Measurements from ENCODE around the gene SATL1. TPM values are rescaled to one million over a fixed set of nuclear protein-coding genes. Genes with fewer than 3 reads are reported as not detected.
A peak's percentile ranks its signal among the peaks of the same experiment; 100 is the strongest.
"Not testable (repeated sequence)": the region's sequence is repeated elsewhere in the genome, so short reads cannot be mapped to it uniquely, and the experiment has no call there.

Gene SATL1
- total and polyA plus RNA-seq, 4 donors = 0.05 TPM; not detected in 3

DNA sequence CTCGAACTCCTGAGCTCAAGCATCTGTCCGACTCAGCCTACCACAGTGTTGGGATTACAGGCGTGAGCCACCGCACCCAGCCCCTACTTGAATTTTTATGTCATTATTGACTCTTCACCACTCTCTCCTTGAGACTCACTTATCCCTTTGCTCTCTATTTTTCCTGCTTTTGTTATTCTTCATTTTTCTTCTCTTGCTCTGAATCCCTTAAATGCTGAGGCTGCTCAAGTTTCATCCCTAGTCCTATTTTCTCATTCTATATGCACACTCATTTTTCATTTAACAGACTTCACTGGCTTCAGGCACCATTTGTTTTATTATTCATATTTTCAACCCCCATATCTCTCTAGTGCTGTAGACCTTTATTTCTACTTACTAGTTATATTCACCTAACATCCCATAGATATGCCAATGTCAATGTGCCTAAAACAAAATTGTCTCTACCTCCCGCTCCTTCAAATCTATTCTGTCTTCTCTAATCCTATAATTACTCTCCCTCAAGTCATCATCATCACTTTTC is 154.2 kb downstream of the SATL1 start:
- H3K9me3 ChIP-seq (ENCODE audit: control insufficient read depth in 4 of 4, low read length in 3 of 4) = no peaks in the 10 kb centered on the region
- H3K4me3 ChIP-seq (ENCODE audit: low read depth in 1 of 3, low read length in 3 of 3) = no peak overlapping the region
- H3K9ac ChIP-seq (ENCODE audit: low read depth in 1 of 2, low read length in 2 of 2) = no peak overlapping the region
- H3K27ac ChIP-seq (ENCODE audit: low read depth in 1 of 2, low read length in 2 of 2) = no peak overlapping the region
- H3K4me1 ChIP-seq (ENCODE audit: control insufficient read depth in 4 of 4, insufficient read depth in 4 of 4, low read length in 3 of 4) = no peaks in the 10 kb centered on the region
- no peak for DNase-seq (ENCODE audit: low spot score)
- 97% methylated on average over 5 of the region's 5 CpGs for whole genome bisulfite sequencing
- H3K36me3 ChIP-seq (ENCODE audit: control insufficient read depth in 4 of 4, insufficient read depth in 3 of 4, low read depth in 1 of 4, low read length in 3 of 4) = peaks cover 0 to 10% (median 4%) of the 10 kb centered on the region in 4 donors
- no peaks in the 10 kb centered on the region for H3K27me3 ChIP-seq (ENCODE audit: control insufficient read depth in 4 of 4, insufficient read depth in 4 of 4, low read length in 3 of 4)
- no peak for TF ChIP-seq EGR1 (IDR thresholded peaks at IDR 0.05; ENCODE audit: low read depth in 2 of 2)
- TF ChIP-seq, protein P1, sequence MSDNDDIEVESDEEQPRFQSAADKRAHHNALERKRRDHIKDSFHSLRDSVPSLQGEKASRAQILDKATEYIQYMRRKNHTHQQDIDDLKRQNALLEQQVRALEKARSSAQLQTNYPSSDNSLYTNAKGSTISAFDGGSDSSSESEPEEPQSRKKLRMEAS (IDR thresholded peaks at IDR 0.05) = no peak
- no peak for TF ChIP-seq RXRA (IDR thresholded peaks at IDR 0.05)
- TF ChIP-seq, protein P2, sequence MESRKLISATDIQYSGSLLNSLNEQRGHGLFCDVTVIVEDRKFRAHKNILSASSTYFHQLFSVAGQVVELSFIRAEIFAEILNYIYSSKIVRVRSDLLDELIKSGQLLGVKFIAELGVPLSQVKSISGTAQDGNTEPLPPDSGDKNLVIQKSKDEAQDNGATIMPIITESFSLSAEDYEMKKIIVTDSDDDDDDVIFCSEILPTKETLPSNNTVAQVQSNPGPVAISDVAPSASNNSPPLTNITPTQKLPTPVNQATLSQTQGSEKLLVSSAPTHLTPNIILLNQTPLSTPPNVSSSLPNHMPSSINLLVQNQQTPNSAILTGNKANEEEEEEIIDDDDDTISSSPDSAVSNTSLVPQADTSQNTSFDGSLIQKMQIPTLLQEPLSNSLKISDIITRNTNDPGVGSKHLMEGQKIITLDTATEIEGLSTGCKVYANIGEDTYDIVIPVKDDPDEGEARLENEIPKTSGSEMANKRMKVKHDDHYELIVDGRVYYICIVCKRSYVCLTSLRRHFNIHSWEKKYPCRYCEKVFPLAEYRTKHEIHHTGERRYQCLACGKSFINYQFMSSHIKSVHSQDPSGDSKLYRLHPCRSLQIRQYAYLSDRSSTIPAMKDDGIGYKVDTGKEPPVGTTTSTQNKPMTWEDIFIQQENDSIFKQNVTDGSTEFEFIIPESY (IDR thresholded peaks at IDR 0.05) = no peak
- no peak for TF ChIP-seq FOXA1 (IDR thresholded peaks at IDR 0.05)
- no peak for TF ChIP-seq YY1 (IDR thresholded peaks at IDR 0.05)
- no peak for TF ChIP-seq TAF1 (conservative IDR thresholded peaks at IDR 0.05)

- Histone ChIP-seq H3K9me3 (ENCODE audit: control insufficient read depth in 4 of 4, low read length in 3 of 4) (no peaks in the 10 kb centered on the region), H3K4me3 (ENCODE audit: low read depth in 1 of 3, low read length in 3 of 3) (no peak overlapping the region), H3K4me1 (ENCODE audit: control insufficient read depth in 4 of 4, insufficient read depth in 4 of 4, low read length in 3 of 4) (no peaks in the 10 kb centered on the region), H3K27ac (ENCODE audit: low read depth in 1 of 2, low read length in 2 of 2) (no peak overlapping the region), H3K36me3 (ENCODE audit: control insufficient read depth in 4 of 4, insufficient read depth in 3 of 4, low read depth in 1 of 4, low read length in 3 of 4) (peaks cover 0 to 5% (median 2%) of the 10 kb centered on the region in 4 donors), H3K27me3 (ENCODE audit: control insufficient read depth in 4 of 4, insufficient read depth in 4 of 4, low read length in 3 of 4) (no peaks in the 10 kb centered on the region), H3K9ac (ENCODE audit: low read depth in 1 of 2, low read length in 2 of 2) (no peak overlapping the region)
- DNase-seq (ENCODE audit: low spot score) = no peak
- 72% methylated on average over 2 of the region's 2 CpGs for WGBS
- TF ChIP-seq FOXA1 (IDR thresholded peaks at IDR 0.05) (no peak), EGR1 (IDR thresholded peaks at IDR 0.05; ENCODE audit: low read depth in 2 of 2) (no peak), CTCF (IDR thresholded peaks at IDR 0.05; ENCODE audit: low read depth, low read length, missing input control) (peak; percentile 59), HNF4G (IDR thresholded peaks at IDR 0.05) (no peak), REST (IDR thresholded peaks at IDR 0.05) (no peak), FOXA2 (IDR thresholded peaks at IDR 0.05) (no peak), TAF1 (conservative IDR thresholded peaks at IDR 0.05) (no peak), HNF4A (conservative IDR thresholded peaks at IDR 0.05) (no peak), SP1 (IDR thresholded peaks at IDR 0.05) (no peak), RAD21 (IDR thresholded peaks at IDR 0.05) (peak; percentile 63 to 85), NR2F2 (IDR thresholded peaks at IDR 0.05) (no peak)
Measured at GRCh38 chrX:85084770-85085393, 158.7 kb downstream of the SATL1 start.

DNA sequence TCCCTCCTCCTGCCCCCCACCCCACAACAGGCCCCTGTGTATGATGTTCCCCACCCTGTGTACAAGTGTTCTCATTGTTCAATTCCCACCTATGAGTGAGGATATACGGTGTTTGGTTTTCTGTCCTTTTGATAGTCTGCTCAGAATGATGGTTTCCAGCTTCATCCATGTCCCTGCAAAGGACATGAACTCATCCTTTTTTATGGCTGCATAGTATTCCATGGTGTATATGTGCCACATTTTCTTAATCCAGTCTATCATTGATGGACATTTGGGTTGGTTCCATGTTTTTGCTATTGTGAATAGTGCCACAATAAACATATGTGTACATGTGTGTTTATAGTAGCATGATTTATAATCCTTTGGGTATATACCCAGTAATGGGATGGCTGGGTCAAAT is 166.3 kb downstream of the SATL1 start:
- not testable (repeated sequence) for H3K4me3 ChIP-seq (ENCODE audit: low read depth in 1 of 3, low read length in 3 of 3); H3K27ac ChIP-seq (ENCODE audit: low read depth in 1 of 2, low read length in 2 of 2); H3K9ac ChIP-seq (ENCODE audit: low read depth in 1 of 2, low read length in 2 of 2); DNase-seq (ENCODE audit: low spot score); H3K27me3 ChIP-seq (ENCODE audit: control insufficient read depth in 4 of 4, insufficient read depth in 4 of 4, low read length in 3 of 4); H3K4me1 ChIP-seq (ENCODE audit: control insufficient read depth in 4 of 4, insufficient read depth in 4 of 4, low read length in 3 of 4); H3K9me3 ChIP-seq (ENCODE audit: control insufficient read depth in 4 of 4, low read length in 3 of 4); H3K36me3 ChIP-seq (ENCODE audit: control insufficient read depth in 4 of 4, insufficient read depth in 3 of 4, low read depth in 1 of 4, low read length in 3 of 4)
- 100% methylated on average over 1 of the region's 1 CpG for WGBS

All from liver (tissue), 9 donors.